Measurements from ENCODE around the gene FNDC3B. TPM values are rescaled to one million over a fixed set of nuclear protein-coding genes. Genes with fewer than 3 reads are reported as not detected.

The FNDC3B gene
- total RNA-seq, 1 donor from 2014 or later = 38.1 TPM

DNA sequence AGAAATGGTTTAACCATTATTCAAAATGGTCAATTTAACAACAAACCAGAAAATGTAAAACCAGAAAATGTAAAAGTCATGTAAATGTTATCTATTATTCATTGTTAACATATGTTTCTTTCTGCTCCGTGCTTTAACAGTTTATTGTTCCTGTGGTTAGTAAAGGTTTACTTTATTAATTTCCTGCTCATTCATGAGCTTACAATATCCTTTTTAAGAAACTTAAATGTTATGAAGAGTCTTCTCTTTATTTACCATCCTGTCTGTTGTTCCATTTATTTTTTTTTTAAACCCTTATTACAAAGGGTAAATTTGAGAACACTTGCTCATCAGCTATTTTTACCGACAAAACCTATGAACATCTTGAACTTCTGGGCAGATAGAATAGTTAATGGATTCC is 260.8 kb downstream of the FNDC3B start:
- intact Hi-C loops (cut with micrococcal nuclease) = no loop called here

- intact Hi-C loops (cut with micrococcal nuclease) = no loop called here
Measured at GRCh38 chr3:172300862-172301261, 261.5 kb downstream of the FNDC3B start.

DNA sequence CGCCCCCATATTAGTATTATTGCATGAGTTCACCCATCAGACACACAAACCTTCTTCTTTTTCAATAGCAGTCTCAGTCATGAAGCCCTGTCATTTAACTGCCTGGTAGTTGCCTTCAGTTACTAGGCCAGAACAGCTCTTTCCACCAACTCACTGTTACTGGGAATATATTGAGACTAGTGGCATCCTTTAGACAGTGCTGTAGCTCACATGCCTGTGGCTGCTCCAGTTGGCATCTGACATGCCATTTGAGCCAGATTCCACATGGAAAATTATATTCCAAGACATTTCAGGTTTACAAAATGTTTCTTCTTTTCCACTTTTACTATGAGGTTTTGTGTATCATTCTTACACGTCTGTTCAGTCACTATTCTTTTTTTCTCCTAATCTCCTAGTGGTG is 262.8 kb downstream of the FNDC3B start:
- intact Hi-C loops (cut with micrococcal nuclease) = no loop called here

GRCh38 chr3:172303181-172303580 is 263.8 kb downstream of the FNDC3B start:
- intact Hi-C loops (cut with micrococcal nuclease) = no loop called here

GRCh38 chr3:172303941-172304558 is 264.7 kb downstream of the FNDC3B start:
- intact Hi-C loops (cut with micrococcal nuclease) = no loop called here

DNA sequence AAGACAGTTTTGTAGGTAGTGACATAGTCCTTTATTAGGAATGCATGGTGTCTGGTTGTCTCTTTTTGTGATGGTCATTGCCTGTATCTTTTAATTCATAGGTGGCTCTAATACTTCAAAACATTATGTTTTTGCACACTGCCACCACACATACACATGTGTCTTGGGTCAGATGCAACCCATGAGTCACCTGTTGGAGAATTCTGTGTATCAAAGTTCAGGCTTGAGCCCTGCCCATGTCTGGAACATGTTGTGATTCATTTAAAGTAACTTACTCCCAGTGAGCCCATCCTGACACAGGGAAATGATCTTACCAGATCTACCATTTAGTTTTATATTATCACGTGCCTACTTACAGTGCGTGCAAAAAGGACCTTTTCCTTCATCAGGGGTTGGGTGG is 266.2 kb downstream of the FNDC3B start:
- intact Hi-C loops (cut with micrococcal nuclease) = no loop called here

GRCh38 chr3:172305974-172306373 is 266.6 kb downstream of the FNDC3B start:
- intact Hi-C loops (cut with micrococcal nuclease) = no loop called here

DNA sequence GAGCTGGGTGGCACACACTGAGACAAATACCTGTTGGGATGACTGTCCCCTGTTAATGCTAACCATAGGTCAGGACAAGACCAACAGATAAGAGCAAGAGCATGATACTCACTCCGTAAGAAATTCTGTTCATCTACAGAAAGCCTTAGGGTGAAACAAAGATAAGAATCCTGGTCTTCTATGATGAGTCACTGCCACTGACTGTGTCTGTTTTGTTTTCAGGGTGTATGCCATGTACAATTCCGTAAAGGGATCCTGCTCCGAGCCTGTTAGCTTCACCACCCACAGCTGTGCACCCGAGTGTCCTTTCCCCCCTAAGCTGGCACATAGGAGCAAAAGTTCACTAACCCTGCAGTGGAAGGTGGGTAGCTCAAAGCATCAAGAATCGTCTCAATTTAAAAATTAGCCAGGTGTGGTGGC is 267.8 kb downstream of the FNDC3B start:
- intact Hi-C loops (cut with micrococcal nuclease) = no loop called here

- intact Hi-C loops (cut with micrococcal nuclease) = no loop called here
Measured at GRCh38 chr3:172309059-172309458, 269.7 kb downstream of the FNDC3B start.

GRCh38 chr3:172309741-172310427 is 270.5 kb downstream of the FNDC3B start:
- intact Hi-C loops (cut with micrococcal nuclease) = no loop called here

- intact Hi-C loops (cut with micrococcal nuclease) = no loop called here
Measured at GRCh38 chr3:172310428-172310760, 271.0 kb downstream of the FNDC3B start.

DNA sequence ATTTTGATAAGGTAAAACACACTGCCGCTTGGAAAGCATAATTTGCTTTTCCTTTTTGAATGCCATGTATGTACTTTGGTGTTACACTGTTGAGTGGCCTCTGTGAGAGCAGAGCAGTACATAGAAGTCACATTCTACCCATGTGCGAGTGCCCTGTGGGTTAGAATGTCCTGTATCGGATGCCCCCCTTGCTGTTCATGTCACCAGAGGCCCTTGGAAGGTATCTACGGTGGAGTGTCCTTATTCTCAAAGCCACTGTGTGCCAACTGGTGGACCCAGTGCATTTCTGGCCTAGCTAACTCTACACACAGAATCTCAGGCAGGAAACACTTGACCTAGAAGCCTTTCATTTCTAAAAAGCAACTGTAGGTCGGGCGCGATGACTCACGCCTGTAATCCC is 271.8 kb downstream of the FNDC3B start:
- intact Hi-C loops (cut with micrococcal nuclease) = no loop called here

- intact Hi-C loops (cut with micrococcal nuclease) = no loop called here
Measured at GRCh38 chr3:172312001-172312400, 272.6 kb downstream of the FNDC3B start.

DNA sequence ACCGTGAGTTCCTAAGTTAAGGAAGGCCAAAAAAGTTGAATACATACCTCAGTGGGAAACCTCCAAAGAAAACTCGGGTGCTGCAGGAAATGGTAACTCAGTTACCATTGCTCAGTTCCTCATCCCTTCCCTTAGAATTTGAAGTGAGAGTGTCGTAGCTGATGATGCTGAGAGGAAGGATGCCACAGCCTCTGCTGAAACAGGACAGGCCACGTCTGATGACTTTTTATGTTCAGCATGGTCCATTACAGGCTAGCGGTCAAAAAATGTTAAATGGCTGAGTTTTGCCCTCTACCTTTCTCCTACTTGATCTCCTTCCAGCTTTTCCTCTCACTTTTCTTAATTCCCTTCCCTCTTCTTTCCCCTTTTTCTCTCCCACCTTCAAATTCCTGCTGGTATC is 273.3 kb downstream of the FNDC3B start:
- intact Hi-C loops (cut with micrococcal nuclease) = no loop called here

- intact Hi-C loops (cut with micrococcal nuclease) = no loop called here
Measured at GRCh38 chr3:172313671-172314070, 274.3 kb downstream of the FNDC3B start.

DNA sequence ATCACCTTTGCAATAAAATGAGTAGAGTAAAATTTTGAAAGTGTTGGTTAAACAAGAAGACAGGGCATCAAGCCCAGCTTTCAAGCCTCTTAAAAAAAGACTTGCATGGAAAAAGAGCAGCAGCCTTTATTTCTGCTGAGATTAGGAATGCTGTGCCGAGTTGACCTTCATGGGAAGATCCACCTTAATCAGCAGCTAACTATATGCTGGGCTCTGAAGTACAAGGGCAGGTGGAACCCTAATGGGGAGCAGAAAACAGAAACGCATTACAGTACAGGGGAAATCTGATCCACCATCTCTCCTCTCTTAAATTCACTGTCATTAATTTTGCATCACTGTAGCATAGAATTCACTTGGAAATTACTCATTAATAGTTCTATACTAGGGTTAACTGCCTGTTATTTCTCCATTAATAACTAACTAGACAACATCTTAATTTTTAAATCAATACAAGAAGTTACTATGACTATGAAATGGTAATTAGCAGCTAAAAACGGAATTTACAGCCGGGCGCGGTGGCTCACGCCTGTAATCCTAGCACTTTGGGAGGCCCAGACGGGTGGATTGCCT is 275.3 kb downstream of the FNDC3B start:
- intact Hi-C loops (cut with micrococcal nuclease) = no loop called here

- intact Hi-C loops (cut with micrococcal nuclease) = no loop called here
Measured at GRCh38 chr3:172315401-172316091, 276.2 kb downstream of the FNDC3B start.

GRCh38 chr3:172316758-172317157 is 277.4 kb downstream of the FNDC3B start:
- intact Hi-C loops (cut with micrococcal nuclease) = no loop called here

DNA sequence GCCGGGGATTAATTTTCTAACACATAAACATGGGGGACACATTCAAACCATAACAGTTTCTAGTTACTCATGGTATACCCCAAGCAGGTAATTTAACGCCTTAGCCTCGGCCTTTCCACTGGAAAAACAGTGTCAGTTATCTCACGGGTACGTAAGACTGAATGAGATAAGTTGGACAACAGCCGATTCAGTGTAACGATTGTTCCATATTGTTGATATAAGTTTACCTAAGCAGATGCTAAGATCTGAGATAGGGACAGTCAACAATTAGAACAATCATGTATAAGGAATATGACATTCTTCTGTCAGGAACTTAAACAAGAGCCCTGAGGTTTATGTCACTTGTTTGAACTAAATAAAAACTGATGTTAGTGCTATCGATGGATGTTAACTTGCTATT is 278.1 kb downstream of the FNDC3B start:
- intact Hi-C loops (cut with micrococcal nuclease) = no loop called here

DNA sequence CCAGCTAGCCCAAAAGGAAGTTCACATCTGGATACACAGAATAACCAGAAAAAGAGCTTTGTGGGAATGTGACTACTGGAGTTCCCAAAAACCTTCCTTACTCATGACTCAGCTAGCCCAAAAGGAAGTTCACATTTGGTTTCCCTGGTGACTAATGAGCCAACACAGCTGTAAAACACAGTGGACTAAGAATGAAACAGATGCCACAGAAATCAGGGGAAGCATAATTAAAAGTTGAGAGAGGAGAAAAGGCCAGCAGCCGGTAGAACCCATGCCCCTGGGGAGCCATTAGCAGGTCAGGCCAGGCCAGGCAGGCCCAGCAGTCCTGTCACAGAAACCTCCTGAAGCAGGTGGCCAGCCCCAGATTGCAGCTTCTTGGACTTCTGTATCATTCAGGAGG is 278.6 kb downstream of the FNDC3B start:
- intact Hi-C loops (cut with micrococcal nuclease) = no loop called here

DNA sequence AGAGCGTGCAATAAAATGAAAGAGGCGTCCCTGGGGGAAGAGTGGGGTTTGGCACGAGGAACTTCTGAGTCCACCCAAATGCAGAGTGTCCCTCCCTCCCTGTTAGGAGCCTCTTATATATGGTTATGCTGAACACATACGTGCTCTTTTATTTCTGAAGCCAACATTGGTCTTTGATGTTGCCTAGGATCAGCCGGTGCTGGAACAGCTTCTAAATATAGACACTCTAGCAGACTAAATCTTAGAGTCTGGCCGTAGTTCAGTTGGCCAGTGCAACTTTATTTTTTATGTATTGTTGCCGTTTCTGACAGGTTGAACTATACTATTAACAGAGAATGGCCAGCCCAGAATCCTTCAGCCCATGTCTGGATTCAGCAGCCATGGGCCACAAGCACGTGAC is 280.2 kb downstream of the FNDC3B start:
- intact Hi-C loops (cut with micrococcal nuclease) = no loop called here

DNA sequence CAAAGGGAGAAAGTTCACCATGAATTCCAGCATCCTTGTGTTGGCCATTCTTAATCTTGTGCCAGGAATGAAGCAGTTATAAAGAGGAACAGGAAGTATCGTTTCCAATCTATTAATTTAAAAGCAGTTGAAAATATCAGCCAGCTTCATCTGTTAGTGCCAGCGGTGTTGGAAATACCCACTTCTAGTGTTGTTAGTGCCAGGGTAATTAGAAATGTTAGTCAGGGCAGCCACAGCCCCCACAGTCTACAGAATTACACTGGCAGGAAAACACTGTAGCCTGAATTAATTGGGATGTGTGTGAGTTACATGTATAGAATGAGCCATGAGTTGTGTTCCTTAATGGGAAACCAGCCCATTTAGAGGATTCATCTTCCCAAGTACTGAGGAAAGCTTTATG is 281.1 kb downstream of the FNDC3B start:
- intact Hi-C loops (cut with micrococcal nuclease) = no loop called here
